Activated CD4-positive, alpha-beta T cell treated with anti-CD3 and anti-CD28 coated beads, Interleukin-2, amount 50 U/mL, for 4 hours (primary cell): Measurements from ENCODE around the gene TCTA.

Source experiments
- DNase-seq, 2 experiments: peaks; one replicate each; pipeline ENCODE4 v3.0.0-alpha.2; 2020

The TCTA gene

GRCh38 chr3:49461443-49462171 lies 49.4 kb downstream of the TCTA start:
- DNase-seq = no peak

- DNase-seq = no peak
Observed at GRCh38 chr3:49462222-49462621, 50.0 kb downstream of the TCTA start.

- DNase-seq = no peak
Observed at GRCh38 chr3:49465270-49466034, 53.2 kb downstream of the TCTA start.
